ENCODE results near the gene WNT9B.

DNA sequence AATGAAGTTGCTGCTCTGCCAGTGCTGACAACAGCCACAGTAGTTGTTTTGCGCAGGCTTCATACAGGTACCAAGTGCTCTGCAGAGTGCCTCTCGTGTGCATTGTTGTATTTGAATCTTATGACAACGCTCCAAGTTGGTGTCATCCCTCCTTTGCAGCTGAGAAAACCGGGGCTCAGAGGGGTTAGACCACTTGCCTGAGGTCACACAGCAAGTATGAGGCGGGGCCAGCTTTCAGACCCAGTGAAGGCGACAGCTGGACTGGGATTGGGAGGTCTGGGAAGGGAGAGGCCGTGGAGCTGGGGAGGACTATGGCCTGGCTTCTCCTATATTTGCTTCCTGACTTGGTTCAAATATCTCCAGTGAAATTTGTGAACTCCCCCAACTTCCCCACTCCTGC lies 33.2 kb downstream of the WNT9B start:
- no peak for TF ChIP-seq SPI1 (IDR thresholded peaks at IDR 0.05; ENCODE audit: borderline replicate concordance, low read depth)
- no peak for TF ChIP-seq GABPA (IDR thresholded peaks at IDR 0.05; ENCODE audit: low read depth)
- TF ChIP-seq, protein P1, sequence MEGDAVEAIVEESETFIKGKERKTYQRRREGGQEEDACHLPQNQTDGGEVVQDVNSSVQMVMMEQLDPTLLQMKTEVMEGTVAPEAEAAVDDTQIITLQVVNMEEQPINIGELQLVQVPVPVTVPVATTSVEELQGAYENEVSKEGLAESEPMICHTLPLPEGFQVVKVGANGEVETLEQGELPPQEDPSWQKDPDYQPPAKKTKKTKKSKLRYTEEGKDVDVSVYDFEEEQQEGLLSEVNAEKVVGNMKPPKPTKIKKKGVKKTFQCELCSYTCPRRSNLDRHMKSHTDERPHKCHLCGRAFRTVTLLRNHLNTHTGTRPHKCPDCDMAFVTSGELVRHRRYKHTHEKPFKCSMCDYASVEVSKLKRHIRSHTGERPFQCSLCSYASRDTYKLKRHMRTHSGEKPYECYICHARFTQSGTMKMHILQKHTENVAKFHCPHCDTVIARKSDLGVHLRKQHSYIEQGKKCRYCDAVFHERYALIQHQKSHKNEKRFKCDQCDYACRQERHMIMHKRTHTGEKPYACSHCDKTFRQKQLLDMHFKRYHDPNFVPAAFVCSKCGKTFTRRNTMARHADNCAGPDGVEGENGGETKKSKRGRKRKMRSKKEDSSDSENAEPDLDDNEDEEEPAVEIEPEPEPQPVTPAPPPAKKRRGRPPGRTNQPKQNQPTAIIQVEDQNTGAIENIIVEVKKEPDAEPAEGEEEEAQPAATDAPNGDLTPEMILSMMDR (IDR thresholded peaks at IDR 0.05; ENCODE audit: insufficient read depth, low read length): no peak
- no peak for TF ChIP-seq POLR2AphosphoS5 (IDR thresholded peaks at IDR 0.05; ENCODE audit: low read depth)
- TF ChIP-seq, protein P2, sequence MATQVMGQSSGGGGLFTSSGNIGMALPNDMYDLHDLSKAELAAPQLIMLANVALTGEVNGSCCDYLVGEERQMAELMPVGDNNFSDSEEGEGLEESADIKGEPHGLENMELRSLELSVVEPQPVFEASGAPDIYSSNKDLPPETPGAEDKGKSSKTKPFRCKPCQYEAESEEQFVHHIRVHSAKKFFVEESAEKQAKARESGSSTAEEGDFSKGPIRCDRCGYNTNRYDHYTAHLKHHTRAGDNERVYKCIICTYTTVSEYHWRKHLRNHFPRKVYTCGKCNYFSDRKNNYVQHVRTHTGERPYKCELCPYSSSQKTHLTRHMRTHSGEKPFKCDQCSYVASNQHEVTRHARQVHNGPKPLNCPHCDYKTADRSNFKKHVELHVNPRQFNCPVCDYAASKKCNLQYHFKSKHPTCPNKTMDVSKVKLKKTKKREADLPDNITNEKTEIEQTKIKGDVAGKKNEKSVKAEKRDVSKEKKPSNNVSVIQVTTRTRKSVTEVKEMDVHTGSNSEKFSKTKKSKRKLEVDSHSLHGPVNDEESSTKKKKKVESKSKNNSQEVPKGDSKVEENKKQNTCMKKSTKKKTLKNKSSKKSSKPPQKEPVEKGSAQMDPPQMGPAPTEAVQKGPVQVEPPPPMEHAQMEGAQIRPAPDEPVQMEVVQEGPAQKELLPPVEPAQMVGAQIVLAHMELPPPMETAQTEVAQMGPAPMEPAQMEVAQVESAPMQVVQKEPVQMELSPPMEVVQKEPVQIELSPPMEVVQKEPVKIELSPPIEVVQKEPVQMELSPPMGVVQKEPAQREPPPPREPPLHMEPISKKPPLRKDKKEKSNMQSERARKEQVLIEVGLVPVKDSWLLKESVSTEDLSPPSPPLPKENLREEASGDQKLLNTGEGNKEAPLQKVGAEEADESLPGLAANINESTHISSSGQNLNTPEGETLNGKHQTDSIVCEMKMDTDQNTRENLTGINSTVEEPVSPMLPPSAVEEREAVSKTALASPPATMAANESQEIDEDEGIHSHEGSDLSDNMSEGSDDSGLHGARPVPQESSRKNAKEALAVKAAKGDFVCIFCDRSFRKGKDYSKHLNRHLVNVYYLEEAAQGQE (IDR thresholded peaks at IDR 0.05; ENCODE audit: insufficient replicate concordance, low read depth): no peak

Data from HL-60 (cell line).